K562 (cell line): ENCODE measurements around the gene INKA2. TPM values are rescaled to one million over a fixed set of nuclear protein-coding genes. Genes with fewer than 3 reads are reported as not detected.

Source experiments
- C11orf30 ChIP-seq: fragments of 450-650 bp; IDR thresholded peaks from 2 replicates; pipeline ENCODE4 v1.6.1; 2016; ENCODE audit warnings: low read depth, mild to moderate bottlenecking
- CBFB ChIP-seq: sonication (generic); formaldehyde crosslinking; IDR thresholded peaks from 2 replicates; pipeline ENCODE4 v1.4.0; 2020; ENCODE audit warnings: mild to moderate bottlenecking, missing genetic modification reagents
- CEBPB ChIP-seq: fragments of 450-650 bp; IDR thresholded peaks from 2 replicates; pipeline ENCODE4 v1.6.1; 2016; ENCODE audit warnings: missing genetic modification characterization, missing compliant biosample characterization
- CHD2 ChIP-seq: IDR thresholded peaks from 2 replicates; pipeline ENCODE4 v1.6.1; 2011; ENCODE audit warnings: low read depth, low read length
- DACH1 ChIP-seq: fragments of 450-650 bp; IDR thresholded peaks from 2 replicates; pipeline ENCODE4 v1.6.1; 2018; ENCODE audit not compliant: partially characterized antibody
- DEAF1 ChIP-seq: fragments of 450-650 bp; formaldehyde crosslinking; IDR thresholded peaks from 2 replicates; pipeline ENCODE4 v1.4.0; 2020; ENCODE audit warnings: mild to moderate bottlenecking, moderate library complexity
- HMGN3 ChIP-seq: IDR thresholded peaks from 2 replicates; pipeline ENCODE4 v1.6.1; 2011; ENCODE audit warnings: borderline replicate concordance, low read depth, mild to moderate bottlenecking, mixed read lengths, low read length; ENCODE audit not compliant: insufficient read length; ENCODE audit errors: extremely low read depth
- HNRNPK ChIP-seq: fragments of 200-400 bp; formaldehyde crosslinking; IDR thresholded peaks from one replicate; pipeline ENCODE4 v1.6.1; 2018; ENCODE audit warnings: mild to moderate bottlenecking, low read depth, low read length; ENCODE audit not compliant: poor library complexity, severe bottlenecking
- MAZ ChIP-seq, 2 experiments: fragments of 450-650 bp in 1 of 2; sonication (generic) in 1 of 2; formaldehyde crosslinking; IDR thresholded peaks in 1 of 2; conservative IDR thresholded peaks in 1 of 2; 2 replicates each; pipeline versions ENCODE4 v1.4.0 to v1.5.0; 2020; ENCODE audit warnings: mild to moderate bottlenecking in 1 of 2, missing genetic modification reagents in 1 of 2
- NFXL1 ChIP-seq: fragments of 450-650 bp; formaldehyde crosslinking; IDR thresholded peaks from 2 replicates; pipeline ENCODE4 v1.4.0; 2021; ENCODE audit warnings: mild to moderate bottlenecking
- NFYB ChIP-seq: IDR thresholded peaks from 2 replicates; pipeline ENCODE4 v1.6.1; 2011; ENCODE audit warnings: mild to moderate bottlenecking, moderate library complexity; ENCODE audit not compliant: insufficient read length; ENCODE audit errors: extremely low read depth
- POLR2H ChIP-seq: IDR thresholded peaks from 2 replicates; pipeline ENCODE4 v1.6.1; 2016; ENCODE audit warnings: missing genetic modification characterization, low read depth, mild to moderate bottlenecking, control low read depth, missing compliant biosample characterization, moderate library complexity
- POLR3G ChIP-seq: IDR thresholded peaks from 2 replicates; pipeline ENCODE4 v1.6.1; 2011; ENCODE audit not compliant: insufficient read length, insufficient replicate concordance; ENCODE audit errors: extremely low read depth
- RBFOX2 ChIP-seq: fragments of 200-400 bp; formaldehyde crosslinking; IDR thresholded peaks from 2 replicates; pipeline ENCODE4 v1.6.1; 2017; ENCODE audit warnings: low read depth, mild to moderate bottlenecking, low read length, moderate library complexity
- RBM17 ChIP-seq: fragments of 200-400 bp; formaldehyde crosslinking; IDR thresholded peaks from 2 replicates; pipeline ENCODE4 v1.6.1; 2017; ENCODE audit warnings: low read depth, mild to moderate bottlenecking, low read length, borderline replicate concordance
- RCOR1 ChIP-seq, 2 experiments: IDR thresholded peaks; 2 replicates each; pipeline ENCODE4 v1.6.1; 2012; ENCODE audit warnings: low read depth in 2 of 2, low read length in 2 of 2, borderline replicate concordance in 1 of 2, improper control_type of control experiment in 1 of 2
- SAFB ChIP-seq: fragments of 200-400 bp; formaldehyde crosslinking; IDR thresholded peaks from 2 replicates; pipeline ENCODE4 v1.6.1; 2017; ENCODE audit warnings: low read depth, low read length, borderline replicate concordance
- SMC3 ChIP-seq: conservative IDR thresholded peaks from 2 replicates; pipeline ENCODE4 v1.6.1; 2011; ENCODE audit warnings: low read depth, low read length, improper control_type of control experiment; ENCODE audit not compliant: insufficient read depth
- SREBF1 ChIP-seq: fragments of 150-350 bp; IDR thresholded peaks from 2 replicates; pipeline ENCODE4 v1.6.1; 2014; ENCODE audit warnings: antibody characterized with exemption, low read depth, low read length, borderline replicate concordance
- TCF7 ChIP-seq: sonication (generic); IDR thresholded peaks from 2 replicates; pipeline ENCODE4 v1.6.1; 2016; ENCODE audit warnings: antibody characterized with exemption, borderline replicate concordance
- THRA ChIP-seq: fragments of 450-650 bp; IDR thresholded peaks from 2 replicates; pipeline ENCODE4 v1.6.1; 2017; ENCODE audit warnings: mild to moderate bottlenecking, moderate library complexity
- ZFP1 ChIP-seq: fragments of 450-650 bp; formaldehyde crosslinking; IDR thresholded peaks from 2 replicates; pipeline ENCODE4 v1.4.0; 2020; ENCODE audit warnings: mild to moderate bottlenecking, mixed read lengths
- ZFPM2 ChIP-seq: fragments of 250-450 bp; sonication (Bioruptor Pico); IDR thresholded peaks from 2 replicates; pipeline ENCODE4 v1.5.1; 2022; ENCODE audit warnings: mild to moderate bottlenecking
- ZNF324 ChIP-seq: fragments of 250-450 bp; sonication (Bioruptor Pico); IDR thresholded peaks from 2 replicates; pipeline ENCODE4 v1.4.0; 2020; ENCODE audit warnings: mild to moderate bottlenecking
- ZNF445 ChIP-seq: fragments of 250-450 bp; sonication (Bioruptor Pico); IDR thresholded peaks from 2 replicates; pipeline ENCODE4 v1.4.0; 2020; ENCODE audit warnings: low read depth, mild to moderate bottlenecking, moderate library complexity
- ZNF551 ChIP-seq: fragments of 250-450 bp; sonication (Bioruptor Pico); IDR thresholded peaks from 2 replicates; pipeline ENCODE4 v1.5.0; 2021; ENCODE audit warnings: mild to moderate bottlenecking, moderate library complexity
- ZNF785 ChIP-seq: fragments of 250-450 bp; sonication (Bioruptor Pico); IDR thresholded peaks from 2 replicates; pipeline ENCODE4 v1.4.0; 2020; ENCODE audit warnings: mild to moderate bottlenecking
- ZZZ3 ChIP-seq: fragments of 450-650 bp; IDR thresholded peaks from 2 replicates; pipeline ENCODE4 v1.6.1; 2016; ENCODE audit warnings: antibody characterized with exemption, mild to moderate bottlenecking, moderate library complexity
- polyA plus RNA-seq, 8 experiments: library from polyadenylated mRNA; depleted of rRNA in 4 of 8; stranded (reverse) in 5 of 8; unstranded in 3 of 8; fragments of >200 nt; fragmentation: Nextera tagmentation in 2 of 8; fragmentation: Illumina TruSeq in 1 of 8; extraction: Ambion mirVana in 2 of 8; extraction: Trizol in 1 of 8; gene quantifications; 2 replicates each; pipeline versions ENCODE4 v1.2.1 to v1.2.3, GENCODE V29; 2011 to 2014; ENCODE audit warnings: inconsistent platforms in 1 of 8, missing spikeins in 1 of 8
- total RNA-seq, 7 experiments: library from RNA; depleted of rRNA in 6 of 7; stranded (reverse); fragments of >200 nt in 6 of 7; fragmentation: Illumina TruSeq in 2 of 7; extraction: Trizol in 2 of 7; gene quantifications; 2 replicates each; pipeline versions ENCODE4 v1.2.1 to v1.2.3, GENCODE V29; 2011 to 2021; ENCODE audit warnings: low replicate concordance in 1 of 7

Gene INKA2
- total and polyA plus RNA-seq, 9 of the 15 experiments (the other 6 are each of a cell fraction or from before 2014, with no cell fraction given) = 0.04 to 1.4 (median 0.26) TPM; not detected in 1

- TF ChIP-seq NFXL1 (CRISPR knock-in tag) = no peak
- TF ChIP-seq CHD2 = no peak
- no peak for TF ChIP-seq HNRNPK
- no peak for TF ChIP-seq ZNF324 (CRISPR knock-in tag)
- TF ChIP-seq CBFB (CRISPR knock-in tag) = no peak
- no peak for TF ChIP-seq RBM17
- no peak for TF ChIP-seq ZZZ3
- TF ChIP-seq C11orf30 = no peak
- 0 out of 4 replicates have a peak, but pooled peaks of 1 of the 2 experiments have one; percentile 10 for TF ChIP-seq MAZ (CRISPR knock-in tag; conservative IDR thresholded peaks at IDR 0.05 in 1 of 2, IDR thresholded peaks at IDR 0.05 in 1 of 2)
- TF ChIP-seq SMC3 = peak; percentile 78
- TF ChIP-seq ZFPM2 = no peak
- no peak for TF ChIP-seq RBFOX2
- TF ChIP-seq HMGN3 = no peak
- no peak for TF ChIP-seq TCF7
- 0 out of 2 replicates have a peak, but pooled peaks have one; percentile 7 for TF ChIP-seq POLR2H (tag)
- no peak for TF ChIP-seq ZNF785 (CRISPR knock-in tag)
- TF ChIP-seq DEAF1 (CRISPR knock-in tag) = peak; percentile 85; the same call in 1 of the 2 replicates
- peak in 1 of 2 experiments; percentile 44; a peak in 1 of 4 replicates for TF ChIP-seq RCOR1 (IDR thresholded peaks at IDR 0.05; ENCODE audit: borderline replicate concordance in 1 of 2, low read depth in 2 of 2, low read length in 2 of 2)
- no peak for TF ChIP-seq SAFB
- TF ChIP-seq NFYB = no peak
- TF ChIP-seq ZNF445 = no peak
- peak; percentile 96 for TF ChIP-seq CEBPB (tag)
- no peak for TF ChIP-seq DACH1
- TF ChIP-seq THRA = no peak
- no peak for TF ChIP-seq ZNF551
- TF ChIP-seq SREBF1 = no peak
- no peak for TF ChIP-seq POLR3G
- no peak for TF ChIP-seq ZFP1
These were observed 30.4 kb upstream of the INKA2 start (continued) for GRCh38 chr1:111769517-111770146.
